Keratinocyte (primary cell): ENCODE measurements around the gene OGFRL1. TPM values are rescaled to one million over a fixed set of nuclear protein-coding genes. Genes with fewer than 3 reads are reported as not detected.

Experiments
- DNase-seq: peaks from one replicate; pipeline ENCODE4 v3.0.0-alpha.2; 2011; ENCODE audit warnings: low read depth, missing footprints, low spot score
- FAIRE-seq: peaks from 2 replicates; lab custom pipeline; 2011; peaks lifted over from hg19 to GRCh38; lab: Jason Lieb, UNC
- H2AFZ ChIP-seq: 2 replicates; pipeline ENCODE4 v1.6.0; 2012; ENCODE audit warnings: low read length, control low read depth, inconsistent platforms; ENCODE audit not compliant: control insufficient read depth
- H3K27ac ChIP-seq: 2 replicates; pipeline ENCODE4 v1.5.1; 2011; ENCODE audit warnings: low read length; ENCODE audit not compliant: control insufficient read depth, insufficient read depth
- H3K27me3 ChIP-seq: 3 replicates; pipeline ENCODE4 v1.6.0; 2011; ENCODE audit warnings: low read length; ENCODE audit not compliant: control insufficient read depth, insufficient read depth; ENCODE audit errors: extremely low read depth
- H3K36me3 ChIP-seq, 2 experiments: 2 replicates in 1 of 2; 3 replicates in 1 of 2; pipeline ENCODE4 v1.5.1; 2011; ENCODE audit warnings: low read length in 2 of 2, mild to moderate bottlenecking in 1 of 2; ENCODE audit not compliant: control insufficient read depth in 2 of 2, insufficient read depth in 2 of 2; ENCODE audit errors: extremely low read depth in 1 of 2
- H3K4me1 ChIP-seq: 3 replicates; pipeline ENCODE4 v1.5.1; 2011; ENCODE audit warnings: low read length; ENCODE audit not compliant: control insufficient read depth, insufficient read depth; ENCODE audit errors: extremely low read depth
- H3K4me2 ChIP-seq: 3 replicates; pipeline ENCODE4 v1.6.0; 2011; ENCODE audit warnings: low read depth, low read length; ENCODE audit not compliant: control insufficient read depth, insufficient read depth; ENCODE audit errors: extremely low read depth
- H3K4me3 ChIP-seq, 3 experiments: fragments of 200-600 bp in 1 of 3; sonication (generic) in 1 of 3; 2 replicates in 2 of 3; 3 replicates in 1 of 3; pipeline ENCODE4 v1.5.1; 2011 to 2016; ENCODE audit warnings: low read length in 3 of 3, mild to moderate bottlenecking in 3 of 3, control low read depth in 2 of 3, inconsistent platforms in 1 of 3, low read depth in 1 of 3, mixed read lengths in 1 of 3, mixed run types in 1 of 3, moderate library complexity in 1 of 3; ENCODE audit not compliant: control insufficient read depth in 2 of 3, insufficient read depth in 2 of 3; ENCODE audit errors: extremely low read depth in 1 of 3
- H3K79me2 ChIP-seq: 2 replicates; pipeline ENCODE4 v1.6.0; 2012; ENCODE audit warnings: low read length; ENCODE audit not compliant: control insufficient read depth, insufficient read depth
- H3K9ac ChIP-seq: 3 replicates; pipeline ENCODE4 v1.6.0; 2011; ENCODE audit warnings: low read length; ENCODE audit not compliant: control insufficient read depth, insufficient read depth; ENCODE audit errors: extremely low read depth
- H3K9me1 ChIP-seq: 3 replicates; pipeline ENCODE4 v1.6.0; 2011; ENCODE audit warnings: low read length; ENCODE audit not compliant: control insufficient read depth, insufficient read depth; ENCODE audit errors: extremely low read depth
- H3K9me3 ChIP-seq: 2 replicates; pipeline ENCODE4 v1.5.1; 2012; ENCODE audit warnings: low read depth, low read length; ENCODE audit not compliant: control insufficient read depth
- H4K20me1 ChIP-seq: 3 replicates; pipeline ENCODE4 v1.6.0; 2011; ENCODE audit warnings: low read length; ENCODE audit not compliant: control insufficient read depth, insufficient read depth; ENCODE audit errors: extremely low read depth
- EZH2 ChIP-seq: IDR thresholded peaks from one replicate; pipeline ENCODE4 v1.6.1; 2012; ENCODE audit warnings: inconsistent platforms, mild to moderate bottlenecking, low read length, moderate library complexity
- dilution Hi-C: fragments of 300-500 bp; cut with MboI; formaldehyde crosslinking; loops from one replicate; pipeline ENCODE4 v1.7.0; 2020; ENCODE audit warnings: low sequenced_read_pairs; ENCODE audit not compliant: extremely low pct_ligation_motif_present
- polyA plus RNA-seq, 5 experiments: library from polyadenylated mRNA; depleted of rRNA in 3 of 5; stranded (reverse) in 3 of 5; stranded (forward) in 1 of 5; unstranded in 1 of 5; fragments of >200 nt; gene quantifications; 1 replicate in 1 of 5; 2 replicates in 3 of 5; 3 replicates in 1 of 5; pipeline versions ENCODE4 v1.2.1 to v1.2.3, GENCODE V29; 2011 to 2012; ENCODE audit warnings: missing spikeins in 2 of 5, low read depth in 1 of 5, low replicate concordance in 1 of 5
- TF ChIP-seq, protein P1 (sequence below), 3 experiments: IDR thresholded peaks in 1 of 3; conservative IDR thresholded peaks in 1 of 3; optimal IDR thresholded peaks in 1 of 3; 2 replicates in 2 of 3; 3 replicates in 1 of 3; pipeline versions ENCODE3 to v1.5.1; 2011; ENCODE audit warnings: low read length in 3 of 3, mild to moderate bottlenecking in 3 of 3, moderate library complexity in 2 of 3, control low read depth in 1 of 3, inconsistent platforms in 1 of 3; ENCODE audit not compliant: insufficient read depth in 2 of 3; ENCODE audit errors: extremely low read depth in 1 of 3

OGFRL1 gene
- polyA plus RNA-seq, 1 donor (not counting 4 experiments of a cell fraction or from before 2014, with no cell fraction given) = 9.3 TPM

DNA sequence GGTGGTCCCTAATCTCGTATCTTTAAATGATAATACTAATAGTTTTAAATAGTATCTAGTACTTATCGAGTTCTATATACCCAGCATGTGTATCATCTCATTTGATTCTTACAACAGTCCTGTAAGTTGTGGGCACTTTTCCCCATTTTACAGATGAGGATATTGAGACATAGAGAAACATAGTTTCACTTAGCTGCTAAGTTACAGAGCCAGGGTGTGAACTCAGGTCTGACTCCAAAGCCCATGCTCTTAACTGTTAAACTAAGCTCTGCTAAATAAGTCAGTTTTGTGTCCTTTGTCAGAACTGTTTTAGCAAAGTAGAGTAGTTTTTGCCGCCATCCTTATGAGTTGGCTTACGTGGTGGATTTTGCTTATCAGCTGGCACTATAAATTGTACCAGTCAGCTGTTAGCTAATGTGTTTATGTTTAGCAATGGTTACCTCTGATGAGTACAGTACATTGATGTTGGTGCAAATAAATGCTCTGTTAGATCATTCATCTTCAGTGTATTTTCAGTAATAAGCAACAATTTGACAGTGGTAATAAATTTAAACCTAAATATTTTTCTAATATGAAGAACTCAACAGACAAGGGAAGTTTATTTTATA is 12.1 kb downstream of the OGFRL1 start:
- dilution Hi-C loops = no loop called here
- Histone ChIP-seq H3K9me1 (no peaks in the 10 kb centered on the region), H3K27me3 (no peaks in the 10 kb centered on the region), H3K4me1 (peaks cover 10% of the 10 kb centered on the region), H3K79me2 (no peaks in the 10 kb centered on the region), H3K4me2 (no peak overlapping the region), H3K36me3 (peaks cover 5% of the 10 kb centered on the region in 2 experiments), H3K9me3 (no peaks in the 10 kb centered on the region), H3K9ac (no peak overlapping the region), H3K27ac (no peak overlapping the region), H2AFZ (no peak overlapping the region), H4K20me1 (no peaks in the 10 kb centered on the region), H3K4me3 (no peak overlapping the region)
- FAIRE-seq = no peak
- TF ChIP-seq EZH2 = no peak
- TF ChIP-seq, protein P1, sequence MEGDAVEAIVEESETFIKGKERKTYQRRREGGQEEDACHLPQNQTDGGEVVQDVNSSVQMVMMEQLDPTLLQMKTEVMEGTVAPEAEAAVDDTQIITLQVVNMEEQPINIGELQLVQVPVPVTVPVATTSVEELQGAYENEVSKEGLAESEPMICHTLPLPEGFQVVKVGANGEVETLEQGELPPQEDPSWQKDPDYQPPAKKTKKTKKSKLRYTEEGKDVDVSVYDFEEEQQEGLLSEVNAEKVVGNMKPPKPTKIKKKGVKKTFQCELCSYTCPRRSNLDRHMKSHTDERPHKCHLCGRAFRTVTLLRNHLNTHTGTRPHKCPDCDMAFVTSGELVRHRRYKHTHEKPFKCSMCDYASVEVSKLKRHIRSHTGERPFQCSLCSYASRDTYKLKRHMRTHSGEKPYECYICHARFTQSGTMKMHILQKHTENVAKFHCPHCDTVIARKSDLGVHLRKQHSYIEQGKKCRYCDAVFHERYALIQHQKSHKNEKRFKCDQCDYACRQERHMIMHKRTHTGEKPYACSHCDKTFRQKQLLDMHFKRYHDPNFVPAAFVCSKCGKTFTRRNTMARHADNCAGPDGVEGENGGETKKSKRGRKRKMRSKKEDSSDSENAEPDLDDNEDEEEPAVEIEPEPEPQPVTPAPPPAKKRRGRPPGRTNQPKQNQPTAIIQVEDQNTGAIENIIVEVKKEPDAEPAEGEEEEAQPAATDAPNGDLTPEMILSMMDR (optimal IDR thresholded peaks at IDR 0.05 in 1 of 3, IDR thresholded peaks at IDR 0.05 in 1 of 3, conservative IDR thresholded peaks at IDR 0.05 in 1 of 3; ENCODE audit: extremely low read depth in 1 of 3, insufficient read depth in 2 of 3, low read length in 3 of 3) = no peak
- DNase-seq = no peak

DNA sequence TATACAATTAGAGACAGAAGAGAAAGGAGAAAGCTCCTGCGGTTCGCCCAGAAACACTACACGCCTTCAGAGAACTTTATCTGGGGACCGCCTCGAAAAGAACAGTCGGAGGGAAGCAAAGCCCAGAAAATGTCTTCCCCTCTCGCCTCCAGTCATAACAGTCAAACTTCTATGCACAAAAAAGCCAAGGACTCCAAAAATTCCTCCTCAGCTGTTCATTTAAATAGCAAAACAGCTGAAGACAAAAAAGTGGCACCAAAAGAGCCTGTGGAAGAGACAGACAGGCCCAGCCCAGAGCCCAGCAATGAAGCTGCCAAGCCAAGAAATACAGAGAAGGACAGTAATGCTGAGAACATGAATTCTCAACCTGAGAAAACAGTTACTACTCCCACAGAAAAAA is 12.9 kb downstream of the OGFRL1 start:
- peaks cover 5% of the 10 kb centered on the region in 2 experiments for H3K36me3 ChIP-seq
- no peaks in the 10 kb centered on the region for H3K27me3 ChIP-seq
- H3K9ac ChIP-seq = no peak overlapping the region
- dilution Hi-C loops = no loop called here
- peaks cover 10% of the 10 kb centered on the region for H3K4me1 ChIP-seq
- no peaks in the 10 kb centered on the region for H3K79me2 ChIP-seq
- no peak overlapping the region for H3K27ac ChIP-seq
- H3K4me2 ChIP-seq = no peak overlapping the region
- no peaks in the 10 kb centered on the region for H3K9me1 ChIP-seq
- TF ChIP-seq, protein P1 (optimal IDR thresholded peaks at IDR 0.05 in 1 of 3, IDR thresholded peaks at IDR 0.05 in 1 of 3, conservative IDR thresholded peaks at IDR 0.05 in 1 of 3; ENCODE audit: extremely low read depth in 1 of 3, insufficient read depth in 2 of 3, low read length in 3 of 3) = no peak
- TF ChIP-seq EZH2 = no peak
- no peak for DNase-seq
- H3K4me3 ChIP-seq = no peak overlapping the region
- no peak for FAIRE-seq
- no peaks in the 10 kb centered on the region for H3K9me3 ChIP-seq
- H2AFZ ChIP-seq = no peak overlapping the region
- H4K20me1 ChIP-seq = no peaks in the 10 kb centered on the region
